Upper lobe of left lung (tissue), 6 donors: ENCODE data around the gene SUPT3H. TPM values are rescaled to one million over a fixed set of nuclear protein-coding genes. Genes with fewer than 3 reads are reported as not detected.

Experiments used
- ATAC-seq, 2 donors: fragments of 200-7000 bp; cut with Tn5 transposase; one replicate each; pipeline ENCODE4 v1.9.1; 2022; ENCODE audit warnings: mild to moderate bottlenecking in 2 of 2, moderate library complexity in 2 of 2; ENCODE audit not compliant: low FRiP score in 2 of 2
- DNase-seq, 2 donors: peaks; one replicate each; pipeline ENCODE4 v3.0.0-alpha.2; 2019 to 2020
- H3K27ac ChIP-seq, 4 donors: fragments of 200-600 bp; sonication (generic); one replicate each; pipeline ENCODE4 v1.5.1; 2016 to 2019
- H3K27me3 ChIP-seq, 4 donors: fragments of 200-600 bp; sonication (generic); one replicate each; pipeline ENCODE4 v1.5.1; 2017 to 2019
- H3K36me3 ChIP-seq, 4 donors: fragments of 200-600 bp; sonication (generic); one replicate each; pipeline ENCODE4 v1.5.1; 2016 to 2019
- H3K4me1 ChIP-seq, 4 donors: fragments of 200-600 bp; sonication (generic); one replicate each; pipeline ENCODE4 v1.5.1; 2018 to 2019
- H3K4me3 ChIP-seq, 4 donors: fragments of 200-600 bp; sonication (generic); one replicate each; pipeline ENCODE4 v1.5.1; 2017 to 2019; ENCODE audit warnings: mild to moderate bottlenecking in 2 of 4, moderate library complexity in 1 of 4
- H3K9me3 ChIP-seq, 4 donors: fragments of 200-600 bp; sonication (generic); one replicate each; pipeline ENCODE4 v1.5.1; 2018 to 2019
- CTCF ChIP-seq, 6 experiments: fragments of 450-650 bp in 4 of 6; fragments of 200-600 bp in 2 of 6; sonication (generic) in 2 of 6; IDR thresholded peaks; one replicate each; pipeline ENCODE4 v1.5.1; 2016 to 2019; ENCODE audit warnings: antibody characterized with exemption in 6 of 6
- EP300 ChIP-seq, 4 donors: sonication (generic); formaldehyde crosslinking; IDR thresholded peaks; one replicate each; pipeline ENCODE4 v1.5.1; 2017; ENCODE audit warnings: antibody characterized with exemption in 4 of 4, control low read depth in 2 of 4
- POLR2A ChIP-seq, 4 donors: fragments of 450-650 bp; IDR thresholded peaks; one replicate each; pipeline ENCODE4 v1.5.1; 2016 to 2017; ENCODE audit warnings: antibody characterized with exemption in 4 of 4, mild to moderate bottlenecking in 2 of 4
- POLR2AphosphoS5 ChIP-seq, 2 donors: sonication (generic); formaldehyde crosslinking; IDR thresholded peaks; one replicate each; pipeline ENCODE4 v1.5.1; 2017; ENCODE audit warnings: antibody characterized with exemption in 2 of 2
- WGBS, 2 donors: methylation state at CpG; one replicate each; pipeline ENCODE4 v1.1.5; 2017 to 2018; 5-methylcytosine and 5-hydroxymethylcytosine counted together
- small RNA-seq, 4 donors: library from RNA; depleted of rRNA; stranded (forward); fragments of <200 nt; gene quantifications; one replicate each; pipeline ENCODE3, GENCODE V24; 2016
- total RNA-seq, 6 donors: library from RNA; depleted of rRNA in 4 of 6; stranded (reverse); fragments of >200 nt in 4 of 6; gene quantifications; one replicate each; pipeline versions ENCODE4 v1.1.0 to v1.2.1, GENCODE V29; 2016 to 2021
- donor health status: DM: no; HTN: no; CAD: no; lungs with moderate emphysema.
- donor health status: DM: no; HTN: yes; CAD: no; lungs with severe emphysema.

Gene SUPT3H
- total RNA-seq, 6 donors from 2014 or later = 6.4 to 45.1 (median 8.9) TPM

DNA sequence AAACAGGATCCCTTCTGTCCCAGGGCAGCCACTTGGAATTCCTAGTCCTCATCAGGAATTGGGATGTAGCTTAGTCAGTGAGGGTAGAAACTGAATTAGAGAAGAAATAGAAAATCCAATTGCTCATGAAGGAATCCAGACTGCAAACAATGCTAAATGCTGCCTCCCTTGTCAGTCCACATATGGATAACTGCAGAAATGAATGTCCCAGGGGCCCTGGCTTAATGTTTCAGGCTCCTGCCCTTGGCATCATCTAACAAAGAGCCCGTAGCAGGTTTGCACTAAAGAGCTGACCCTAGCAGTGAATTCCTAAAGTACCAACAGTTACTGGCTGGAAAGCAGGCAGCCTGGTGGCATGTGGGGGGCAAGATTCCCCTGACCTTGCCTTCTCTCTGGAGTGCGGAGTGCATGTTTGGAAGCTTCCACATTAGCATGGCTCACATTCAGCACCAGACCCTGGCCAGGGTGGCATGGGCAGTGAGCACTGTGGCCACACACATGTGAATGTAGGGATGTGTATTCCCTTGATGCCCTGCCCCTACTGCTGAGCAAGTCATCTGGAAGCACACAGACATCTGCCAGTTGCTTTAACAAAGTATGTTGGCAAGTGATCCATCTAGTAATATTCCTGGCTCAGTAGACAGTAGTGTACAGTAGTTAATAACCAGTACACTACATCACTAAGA is 595.7 kb downstream of the SUPT3H start:
- DNase-seq (no peak), ATAC-seq (peak in 1 of 2 donors; percentile 64)
- no peaks in the 10 kb centered on the region for H3K36me3 ChIP-seq
- H3K9me3 ChIP-seq = peaks cover 0 to 8% (median 2%) of the 10 kb centered on the region in 4 donors
- H3K27me3 ChIP-seq = no peaks in the 10 kb centered on the region
- WGBS, 2 donors = 33 to 95% methylated on average over 1 to 2 of the region's 2 CpGs
- H3K4me1 ChIP-seq = no peaks in the 10 kb centered on the region
- H3K4me3 ChIP-seq = no peak overlapping the region
- H3K27ac ChIP-seq = no peak overlapping the region
- no peak for TF ChIP-seq POLR2A (IDR thresholded peaks at IDR 0.05)
- no peak for TF ChIP-seq CTCF (IDR thresholded peaks at IDR 0.05)
- TF ChIP-seq POLR2AphosphoS5 (IDR thresholded peaks at IDR 0.05) = no peak
- TF ChIP-seq EP300 (IDR thresholded peaks at IDR 0.05) = no peak

- H3K36me3 ChIP-seq = no peaks in the 10 kb centered on the region
- H3K4me3 ChIP-seq = no peak overlapping the region
- 89 to 92% methylated on average over 7 of the region's 7 CpGs for WGBS, 2 donors
- peak in 1 of 2 donors; percentile 23 for ATAC-seq
- peak in 1 of 2 donors; percentile 40 for DNase-seq
- no peak for TF ChIP-seq POLR2AphosphoS5 (IDR thresholded peaks at IDR 0.05)
- TF ChIP-seq EP300 (IDR thresholded peaks at IDR 0.05) = no peak
- no peak for TF ChIP-seq CTCF (IDR thresholded peaks at IDR 0.05)
- TF ChIP-seq POLR2A (IDR thresholded peaks at IDR 0.05) = no peak
- H3K27ac ChIP-seq = no peak overlapping the region
- no peaks in the 10 kb centered on the region for H3K27me3 ChIP-seq
- no peaks in the 10 kb centered on the region for H3K4me1 ChIP-seq
- H3K9me3 ChIP-seq = peaks cover 0 to 8% (median 2%) of the 10 kb centered on the region in 4 donors
Observed at GRCh38 chr6:44780161-44780560, 597.6 kb downstream of the SUPT3H start.

- no peaks in the 10 kb centered on the region for H3K36me3 ChIP-seq
- no peak for DNase-seq
- WGBS, 2 donors = 67 to 78% methylated on average over 8 of the region's 8 CpGs
- H3K27me3 ChIP-seq = no peaks in the 10 kb centered on the region
- peaks cover 0 to 3% (median 1%) of the 10 kb centered on the region in 4 donors for H3K9me3 ChIP-seq
- no peak overlapping the region for H3K27ac ChIP-seq
- H3K4me1 ChIP-seq = no peaks in the 10 kb centered on the region
- peak; percentile 49 to 68 for ATAC-seq
- no peak overlapping the region for H3K4me3 ChIP-seq
- TF ChIP-seq POLR2A (IDR thresholded peaks at IDR 0.05) = no peak
- no peak for TF ChIP-seq EP300 (IDR thresholded peaks at IDR 0.05)
- TF ChIP-seq POLR2AphosphoS5 (IDR thresholded peaks at IDR 0.05) = no peak
- TF ChIP-seq CTCF (IDR thresholded peaks at IDR 0.05) = no peak
Observed at GRCh38 chr6:44779130-44779826, 598.5 kb downstream of the SUPT3H start.

Small RNA genes within 50 kb of the gene (small RNA-seq; reads per million reads assigned to genes)
- 0 reads per million in 4 donors for gene MIR586

Other genes starting within 250 kb of the SUPT3H start
- gene RUNX2, start 49.6 kb downstream of the SUPT3H start, total RNA-seq = 10 to 100 TPM in 1 of 6 donors, 1 to 10 TPM in 5; 2.6 to 12.2 (median 5.5) TPM